Gastroesophageal sphincter (tissue), 3 donors: ENCODE results near the gene MYO7A.

Experiments used
- EP300 ChIP-seq: sonication (generic); formaldehyde crosslinking; IDR thresholded peaks from one replicate; pipeline ENCODE4 v1.6.1; 2017; ENCODE audit warnings: antibody characterized with exemption, mild to moderate bottlenecking
- POLR2A ChIP-seq, 2 donors: fragments of 450-650 bp; IDR thresholded peaks; one replicate each; pipeline ENCODE4 v1.6.1; 2017; ENCODE audit warnings: antibody characterized with exemption in 2 of 2, mild to moderate bottlenecking in 2 of 2, moderate library complexity in 1 of 2
- POLR2AphosphoS5 ChIP-seq: sonication (generic); formaldehyde crosslinking; IDR thresholded peaks from one replicate; pipeline ENCODE4 v1.6.1; 2017; ENCODE audit warnings: antibody characterized with exemption
- TF ChIP-seq, protein P1 (sequence below), 4 experiments: fragments of 200-600 bp in 2 of 4; fragments of 450-650 bp in 2 of 4; sonication (generic) in 1 of 4; IDR thresholded peaks; one replicate each; pipeline ENCODE4 v1.5.1; 2017 to 2019; ENCODE audit warnings: antibody characterized with exemption in 4 of 4, mild to moderate bottlenecking in 2 of 4, moderate library complexity in 2 of 4

- TF ChIP-seq, protein P1, sequence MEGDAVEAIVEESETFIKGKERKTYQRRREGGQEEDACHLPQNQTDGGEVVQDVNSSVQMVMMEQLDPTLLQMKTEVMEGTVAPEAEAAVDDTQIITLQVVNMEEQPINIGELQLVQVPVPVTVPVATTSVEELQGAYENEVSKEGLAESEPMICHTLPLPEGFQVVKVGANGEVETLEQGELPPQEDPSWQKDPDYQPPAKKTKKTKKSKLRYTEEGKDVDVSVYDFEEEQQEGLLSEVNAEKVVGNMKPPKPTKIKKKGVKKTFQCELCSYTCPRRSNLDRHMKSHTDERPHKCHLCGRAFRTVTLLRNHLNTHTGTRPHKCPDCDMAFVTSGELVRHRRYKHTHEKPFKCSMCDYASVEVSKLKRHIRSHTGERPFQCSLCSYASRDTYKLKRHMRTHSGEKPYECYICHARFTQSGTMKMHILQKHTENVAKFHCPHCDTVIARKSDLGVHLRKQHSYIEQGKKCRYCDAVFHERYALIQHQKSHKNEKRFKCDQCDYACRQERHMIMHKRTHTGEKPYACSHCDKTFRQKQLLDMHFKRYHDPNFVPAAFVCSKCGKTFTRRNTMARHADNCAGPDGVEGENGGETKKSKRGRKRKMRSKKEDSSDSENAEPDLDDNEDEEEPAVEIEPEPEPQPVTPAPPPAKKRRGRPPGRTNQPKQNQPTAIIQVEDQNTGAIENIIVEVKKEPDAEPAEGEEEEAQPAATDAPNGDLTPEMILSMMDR (IDR thresholded peaks at IDR 0.05): no peak
- TF ChIP-seq POLR2A (IDR thresholded peaks at IDR 0.05) (no peak), POLR2AphosphoS5 (no peak), EP300 (no peak)
Observed at GRCh38 chr11:77154381-77155081, 26.5 kb downstream of the MYO7A start.
